Effector memory CD4-positive, alpha-beta T cell (primary cell): ENCODE measurements around the gene PTPRH.
"Not testable (repeated sequence)": the region's sequence is repeated elsewhere in the genome, so short reads cannot be mapped to it uniquely, and the experiment has no call there.

Experiments used
- DNase-seq, 3 donors: peaks; one replicate each; pipeline ENCODE4 v3.0.0-alpha.2; 2020
- H3K27ac ChIP-seq: 2 replicates; pipeline ENCODE4 v1.7.0; 2013; ENCODE audit warnings: mild to moderate bottlenecking, low read length, moderate library complexity; ENCODE audit not compliant: insufficient read depth, poor library complexity, severe bottlenecking
- H3K27me3 ChIP-seq: replicated peaks from 2 replicates; pipeline ENCODE4 v1.7.0; 2013; ENCODE audit warnings: mild to moderate bottlenecking, low read length; ENCODE audit not compliant: insufficient read depth, control insufficient read depth, poor library complexity, severe bottlenecking
- H3K36me3 ChIP-seq: 2 replicates; pipeline ENCODE4 v1.7.0; 2013; ENCODE audit warnings: mild to moderate bottlenecking, low read length, moderate library complexity; ENCODE audit not compliant: control insufficient read depth, insufficient read depth
- H3K4me1 ChIP-seq: 2 replicates; pipeline ENCODE4 v1.7.0; 2013; ENCODE audit warnings: low read length, mild to moderate bottlenecking; ENCODE audit not compliant: control insufficient read depth, insufficient read depth, poor library complexity, severe bottlenecking
- H3K4me3 ChIP-seq: 2 replicates; pipeline ENCODE4 v1.7.0; 2013; ENCODE audit warnings: low read length, low read depth, mild to moderate bottlenecking; ENCODE audit not compliant: insufficient read depth, poor library complexity, severe bottlenecking
- H3K9me3 ChIP-seq: 2 replicates; pipeline ENCODE4 v1.7.0; 2013; ENCODE audit warnings: mild to moderate bottlenecking, low read length, moderate library complexity; ENCODE audit not compliant: control insufficient read depth

PTPRH gene

GRCh38 chr19:55158848-55159749 lies 50.2 kb downstream of the PTPRH start:
- DNase-seq, result no peak
- Histone ChIP-seq H3K4me1 (peaks cover 4% of the 10 kb centered on the region), H3K36me3 (no peaks in the 10 kb centered on the region), H3K27ac (no peak overlapping the region), H3K27me3 (peaks cover 48% of the 10 kb centered on the region), H3K9me3 (no peaks in the 10 kb centered on the region), H3K4me3 (no peak overlapping the region)

GRCh38 chr19:55158423-55158822 lies 50.9 kb downstream of the PTPRH start:
- Histone ChIP-seq H3K27ac (no peak overlapping the region), H3K36me3 (no peaks in the 10 kb centered on the region), H3K27me3 (peaks cover 44% of the 10 kb centered on the region), H3K4me3 (no peak overlapping the region), H3K9me3 (no peaks in the 10 kb centered on the region), H3K4me1 (peaks cover 11% of the 10 kb centered on the region)
- DNase-seq, result no peak

- no peaks in the 10 kb centered on the region for H3K9me3 ChIP-seq
- peaks cover 44% of the 10 kb centered on the region for H3K27me3 ChIP-seq
- DNase-seq, result no peak
These were observed 52.0 kb downstream of the PTPRH start, which contains the start of gene TNNI3 for GRCh38 chr19:55157064-55157908. TSS of gene TNNI3 (minus strand) at chr19:55157732. CDS start at chr19:55157589, 143 bp downstream.

GRCh38 chr19:55156202-55157063 lies 52.9 kb downstream of the PTPRH start:
- no peak for DNase-seq

More at GRCh38 chr19:55157064-55157908, 52.0 kb downstream of the PTPRH start, which contains the start of gene TNNI3:
- no peak within 1 kb of the TSS for H3K4me3 ChIP-seq
- no peaks in the 10 kb centered on the region for H3K36me3 ChIP-seq
- H3K27ac ChIP-seq, result no peak within 1 kb of the TSS
- peaks cover 11% of the 10 kb centered on the region for H3K4me1 ChIP-seq

GRCh38 chr19:55155784-55156183 lies 53.5 kb downstream of the PTPRH start:
- H3K27ac ChIP-seq, H3K36me3 ChIP-seq, H3K9me3 ChIP-seq, DNase-seq, H3K4me3 ChIP-seq: not testable (repeated sequence)
- peaks cover 34% of the 10 kb centered on the region for H3K27me3 ChIP-seq
- H3K4me1 ChIP-seq, result peaks cover 11% of the 10 kb centered on the region

More at GRCh38 chr19:55156202-55157063, 52.9 kb downstream of the PTPRH start:
- H3K27ac ChIP-seq, result no peak overlapping the region
- H3K4me1 ChIP-seq, result peaks cover 11% of the 10 kb centered on the region
- H3K4me3 ChIP-seq, result no peak overlapping the region
- no peaks in the 10 kb centered on the region for H3K9me3 ChIP-seq
- no peaks in the 10 kb centered on the region for H3K36me3 ChIP-seq
- peaks cover 41% of the 10 kb centered on the region for H3K27me3 ChIP-seq

GRCh38 chr19:55153652-55154264 lies 55.5 kb downstream of the PTPRH start:
- Histone ChIP-seq H3K36me3 (no peaks in the 10 kb centered on the region), H3K4me3 (no peak overlapping the region), H3K27me3 (peaks cover 21% of the 10 kb centered on the region), H3K4me1 (peaks cover 11% of the 10 kb centered on the region), H3K27ac (no peak overlapping the region), H3K9me3 (no peaks in the 10 kb centered on the region)
- no peak for DNase-seq

- H3K27ac ChIP-seq, result no peak overlapping the region
These were observed 57.3 kb downstream of the PTPRH start for GRCh38 chr19:55152017-55152416.

GRCh38 chr19:55149078-55150003 lies 60.0 kb downstream of the PTPRH start, which contains the start of gene TNNT1:
TSS of gene TNNT1 (minus strand) at chr19:55149206. CDS start at chr19:55147157, 2,049 bp downstream.
- H3K4me1 ChIP-seq, result peaks cover 16% of the 10 kb centered on the region
- H3K27me3 ChIP-seq, result peaks cover 28% of the 10 kb centered on the region
- H3K27ac ChIP-seq, result no peak within 1 kb of the TSS
- no peaks in the 10 kb centered on the region for H3K36me3 ChIP-seq
- no peak for DNase-seq
- H3K9me3 ChIP-seq, result no peaks in the 10 kb centered on the region
- H3K4me3 ChIP-seq, result no peak within 1 kb of the TSS

More at GRCh38 chr19:55152017-55152416, 57.3 kb downstream of the PTPRH start:
- peaks cover 15% of the 10 kb centered on the region for H3K27me3 ChIP-seq
- DNase-seq, result no peak
- H3K4me1 ChIP-seq, result peaks cover 11% of the 10 kb centered on the region
- no peak overlapping the region for H3K4me3 ChIP-seq
- no peaks in the 10 kb centered on the region for H3K36me3 ChIP-seq
- no peaks in the 10 kb centered on the region for H3K9me3 ChIP-seq
